HG02678 (cell line): ENCODE results near the gene ADAMTS19.

Experiments
- ATAC-seq: cut with Tn5 transposase; IDR thresholded peaks from one replicate; pipeline ENCODE4 v1.9.1; 2021; ENCODE audit warnings: mild to moderate bottlenecking, moderate library complexity; ENCODE audit not compliant: unreplicated experiment

The ADAMTS19 gene

DNA sequence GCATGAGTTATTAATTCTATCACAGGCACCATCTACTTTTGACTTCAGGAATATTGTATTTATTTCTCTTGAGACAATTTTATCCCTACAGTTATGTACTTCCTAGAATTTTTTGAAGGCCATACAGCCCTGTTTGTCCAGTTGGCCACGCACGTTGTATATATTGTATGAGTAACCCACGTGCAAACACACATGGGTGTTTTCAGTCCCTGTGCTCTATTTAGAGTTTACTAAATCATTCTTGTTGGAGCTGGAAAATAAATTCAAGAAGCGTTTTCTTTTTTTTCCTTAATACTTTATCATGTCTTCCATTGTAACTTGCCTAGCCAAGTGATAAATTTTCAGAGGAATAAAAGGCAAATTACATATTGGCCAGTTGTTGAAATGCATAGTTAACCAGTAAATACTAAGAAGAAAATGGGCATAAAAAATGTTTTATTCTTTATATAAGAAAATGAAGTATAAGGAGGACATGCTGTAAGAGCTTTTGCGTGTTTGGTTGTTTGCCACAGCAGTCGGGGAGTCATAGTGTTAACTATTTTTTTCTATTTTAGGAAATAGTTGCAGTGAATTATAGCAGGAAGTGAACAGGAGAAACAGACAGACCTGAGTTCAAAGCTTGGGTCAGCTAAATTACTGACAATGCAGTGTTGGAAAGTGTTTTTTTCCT, 201.4 kb downstream of the ADAMTS19 start:
- no peak for ATAC-seq

- ATAC-seq = peak; percentile 77
Measured at GRCh38 chr5:129664336-129664937, 204.3 kb downstream of the ADAMTS19 start.

- ATAC-seq = no peak
Measured at GRCh38 chr5:129670957-129671500, 210.9 kb downstream of the ADAMTS19 start.

DNA sequence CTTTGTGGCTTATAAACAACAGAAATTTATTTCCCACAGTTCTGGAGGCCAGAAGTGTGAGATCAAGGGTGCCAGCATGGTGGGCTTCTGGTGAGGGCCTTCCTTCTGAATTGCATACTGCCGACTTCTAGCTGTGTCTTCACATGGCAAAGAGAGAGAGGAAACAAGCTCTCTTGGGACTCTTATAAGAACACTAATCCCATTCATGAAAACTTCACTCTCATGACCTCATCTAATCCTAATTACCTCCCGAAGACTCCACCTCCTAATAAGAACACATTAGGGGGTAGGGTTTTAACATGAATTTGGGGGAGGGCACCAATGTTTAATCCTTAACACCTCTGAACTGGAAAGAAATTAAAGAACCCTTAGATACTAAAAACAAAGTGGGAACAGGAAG, 211.9 kb downstream of the ADAMTS19 start:
- ATAC-seq = no peak

DNA sequence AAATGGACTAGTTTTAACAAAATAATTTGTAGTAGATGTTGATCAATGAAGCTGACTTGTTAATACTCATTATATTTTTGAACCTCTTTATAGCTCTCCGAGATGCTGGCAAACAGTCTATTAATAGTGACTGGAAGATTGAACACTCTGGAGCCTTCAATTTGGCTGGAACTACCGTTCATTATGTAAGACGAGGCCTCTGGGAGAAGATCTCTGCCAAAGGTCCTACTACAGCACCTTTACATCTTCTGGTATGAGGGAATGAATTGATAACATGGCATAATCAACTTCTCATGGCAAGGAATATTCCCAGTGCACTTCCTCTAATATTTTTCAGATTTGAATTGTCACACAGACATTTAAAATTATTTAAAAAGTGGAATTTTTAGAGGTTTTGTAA, 219.6 kb downstream of the ADAMTS19 start:
- ATAC-seq = no peak

DNA sequence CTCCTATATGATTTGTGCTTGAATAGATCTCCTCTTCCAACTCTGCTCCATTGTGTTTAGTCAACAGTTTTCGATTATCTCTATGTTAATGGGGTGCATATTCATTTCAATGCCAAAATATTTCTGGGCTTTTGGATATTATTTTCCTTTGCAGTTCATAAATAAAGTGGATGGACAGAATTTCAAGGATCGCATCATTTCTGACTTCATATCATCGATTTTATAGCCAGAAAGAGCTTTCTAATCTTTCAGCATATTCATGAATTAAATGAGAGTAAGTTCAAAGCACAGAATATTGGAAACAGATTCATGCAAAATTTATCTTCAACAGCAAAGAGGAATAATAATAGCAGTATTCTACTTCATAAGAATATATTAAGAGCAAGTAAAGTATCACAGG, 227.8 kb downstream of the ADAMTS19 start:
- no peak for ATAC-seq

- ATAC-seq = no peak
Measured at GRCh38 chr5:129689045-129689444, 228.9 kb downstream of the ADAMTS19 start.

DNA sequence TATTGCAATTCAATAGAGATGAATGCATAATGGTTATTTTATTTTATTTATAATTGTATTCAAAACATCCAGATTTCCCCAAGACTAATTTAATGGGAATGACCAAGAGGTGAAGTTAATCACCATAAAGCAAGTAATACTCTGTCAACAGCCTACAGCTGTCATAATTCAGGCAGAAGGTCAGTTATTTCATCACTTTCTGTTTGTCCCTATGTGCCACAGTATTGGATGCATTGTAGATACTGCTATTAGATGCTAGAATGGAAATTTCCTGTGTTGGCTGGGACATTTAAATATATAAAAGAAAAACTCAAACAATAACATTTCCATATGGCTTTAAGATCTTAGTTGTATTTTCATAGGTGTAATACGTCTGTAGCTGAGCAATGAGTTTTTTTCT, 231.1 kb downstream of the ADAMTS19 start:
- ATAC-seq = no peak

GRCh38 chr5:129696636-129697035, 236.5 kb downstream of the ADAMTS19 start:
- no peak for ATAC-seq

DNA sequence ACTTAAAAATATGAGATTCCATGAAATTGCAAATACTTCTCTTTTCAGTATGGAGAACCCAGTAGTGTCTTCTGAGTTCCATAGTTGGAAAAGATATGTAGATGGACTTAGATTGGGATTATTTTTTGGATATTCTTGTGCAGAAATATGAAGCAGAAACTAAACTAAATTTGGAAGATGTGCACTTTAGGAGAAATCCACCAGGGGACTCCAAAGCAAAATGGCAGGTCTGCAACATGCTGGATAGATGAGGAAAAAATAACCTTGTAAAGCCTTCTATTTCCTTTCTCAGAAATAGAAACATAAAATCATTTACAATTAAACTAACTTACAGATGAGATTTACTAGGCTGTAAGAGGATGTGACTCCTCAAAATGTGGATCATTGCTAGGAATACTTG, 238.6 kb downstream of the ADAMTS19 start:
- no peak for ATAC-seq

DNA sequence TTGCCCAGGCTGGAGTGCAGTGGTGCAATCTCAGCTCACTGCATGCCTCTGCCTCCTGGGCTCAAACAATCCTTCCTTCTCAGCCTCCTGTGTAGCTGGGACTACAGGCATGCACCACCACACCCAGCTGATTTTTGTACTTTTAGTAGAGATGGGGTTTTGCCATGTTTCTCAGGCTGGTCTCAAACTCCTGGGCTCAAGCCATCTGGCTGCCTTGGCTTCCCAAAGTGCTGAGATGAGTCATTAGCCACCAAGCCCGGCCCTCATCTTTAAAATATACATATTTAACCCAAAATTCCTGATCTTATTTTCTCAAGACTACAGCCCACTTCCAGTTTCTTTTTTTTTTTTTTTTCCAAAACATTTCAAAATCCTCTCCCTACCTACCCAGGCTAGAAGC, 256.1 kb downstream of the ADAMTS19 start:
- no peak for ATAC-seq

- ATAC-seq = no peak
Measured at GRCh38 chr5:129716651-129717050, 256.6 kb downstream of the ADAMTS19 start.

DNA sequence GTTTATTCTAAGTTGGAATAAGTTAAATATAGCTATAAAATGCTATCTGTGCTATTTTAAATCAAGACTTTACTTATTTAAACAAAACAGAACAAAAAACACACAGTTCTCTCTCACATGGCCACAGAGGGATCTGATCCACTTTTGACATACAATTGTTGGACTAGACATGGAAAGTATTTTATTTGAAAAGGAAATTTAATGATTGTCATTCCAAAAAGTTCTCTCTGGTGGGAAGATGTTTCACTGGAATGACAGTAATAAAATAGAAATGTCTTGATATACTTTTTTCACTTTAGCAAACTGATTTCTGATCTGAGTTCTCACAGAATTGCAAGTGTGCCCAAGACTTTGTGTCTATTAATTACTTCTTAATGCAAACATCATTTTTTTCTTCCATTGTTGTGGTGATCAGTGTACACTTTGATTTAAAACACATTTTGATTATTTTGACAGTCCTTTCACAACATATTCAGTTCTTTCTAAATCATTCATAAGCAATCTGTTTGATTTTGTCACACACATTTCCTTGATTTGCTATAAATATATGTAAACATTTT, 257.7 kb downstream of the ADAMTS19 start:
- ATAC-seq = no peak

GRCh38 chr5:129718471-129719090, 258.5 kb downstream of the ADAMTS19 start:
- ATAC-seq = no peak

GRCh38 chr5:129724222-129724621, 264.1 kb downstream of the ADAMTS19 start:
- ATAC-seq = no peak

- no peak for ATAC-seq
Measured at GRCh38 chr5:129724647-129725046, 264.5 kb downstream of the ADAMTS19 start.

GRCh38 chr5:129739773-129740172, 279.7 kb downstream of the ADAMTS19 start:
- ATAC-seq = no peak

DNA sequence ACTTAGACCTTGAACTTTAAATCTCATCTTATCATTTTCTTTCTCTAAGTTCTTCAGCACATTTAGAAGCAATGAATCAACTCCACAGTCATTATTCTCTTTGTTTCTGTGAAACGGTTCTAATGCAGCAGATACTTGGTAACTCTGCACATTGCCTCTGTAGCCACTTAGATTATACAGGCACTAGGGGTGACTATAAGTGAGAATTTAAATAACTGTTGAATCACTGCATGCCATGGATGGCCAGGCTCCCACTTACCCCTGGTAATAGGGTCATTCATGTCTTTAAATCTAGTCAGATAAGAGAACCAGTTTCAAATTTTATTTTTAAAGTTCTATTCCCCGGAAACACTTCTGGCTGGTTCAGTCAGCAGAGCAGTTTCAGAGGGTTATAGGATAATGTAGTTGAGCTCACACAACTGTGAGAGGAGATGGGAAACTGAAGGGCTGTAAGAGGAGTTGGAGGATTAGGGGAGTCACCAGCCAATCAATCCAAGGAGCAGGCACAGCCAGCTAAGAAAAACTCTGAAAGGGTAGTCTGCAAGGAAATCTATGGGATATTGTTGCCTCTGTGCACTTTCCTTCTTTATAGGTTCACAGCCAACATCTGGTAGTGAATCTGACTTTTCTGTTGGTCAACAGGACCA, 283.6 kb downstream of the ADAMTS19 start:
- no peak for ATAC-seq

DNA sequence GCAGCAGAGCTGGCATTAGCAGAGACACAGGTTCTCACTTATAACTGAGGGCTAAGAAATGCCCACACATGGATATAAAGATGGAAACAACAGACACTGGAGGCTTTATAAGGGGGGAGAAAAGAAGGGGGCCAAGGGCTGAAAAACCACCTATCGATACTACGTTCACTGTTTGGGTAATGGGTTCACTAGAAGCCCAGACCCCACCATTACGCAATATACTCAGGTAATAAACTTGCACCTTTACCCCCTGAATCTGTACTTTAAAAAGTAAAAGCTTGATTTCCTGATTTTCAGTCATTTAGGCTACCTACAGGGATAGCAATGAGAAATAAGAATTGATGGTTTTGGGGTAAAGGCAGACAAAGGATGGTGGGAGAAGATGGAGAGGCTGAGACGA, 285.9 kb downstream of the ADAMTS19 start:
- ATAC-seq = no peak

DNA sequence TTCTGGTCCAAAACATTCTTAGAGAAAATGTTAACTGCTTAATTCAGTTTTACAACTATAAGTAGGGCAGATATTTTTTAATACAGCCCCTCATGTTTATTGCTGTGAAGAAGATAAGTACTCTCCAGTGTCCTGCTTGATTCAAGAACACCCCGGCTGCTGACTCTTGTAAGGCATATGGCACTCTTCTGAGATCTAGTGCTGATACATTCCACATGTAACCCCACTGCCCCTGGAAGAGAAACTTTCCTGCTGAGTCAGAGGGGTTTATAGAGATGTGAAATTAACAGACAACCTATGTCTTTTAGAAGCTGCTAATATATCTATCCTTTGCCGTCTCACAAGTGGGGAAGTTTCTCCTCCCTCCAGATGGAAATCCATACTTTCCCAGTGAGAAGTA, 286.8 kb downstream of the ADAMTS19 start:
- ATAC-seq = no peak
